ENCODE results near the gene NAV2. TPM values are rescaled to one million over a fixed set of nuclear protein-coding genes. Genes with fewer than 3 reads are reported as not detected.

NAV2 gene
- total and polyA plus RNA-seq, 10 donors = 0.46 to 11.6 (median 4.1) TPM

- no peak for DNase-seq
- no peak for TF ChIP-seq POLR2A (IDR thresholded peaks at IDR 0.05)
- TF ChIP-seq POLR2AphosphoS5 (IDR thresholded peaks at IDR 0.05) = no peak
- TF ChIP-seq CTCF (IDR thresholded peaks at IDR 0.05 in 8 of 11, conservative IDR thresholded peaks at IDR 0.05 in 3 of 11) = no peak
- WGBS, 5 donors = 57 to 67% (median 63%) methylated on average over 2 of the region's 2 CpGs
- Histone ChIP-seq H3K9me3 (no peaks in the 10 kb centered on the region), H3K27me3 (replicated peaks in 1 of 7) (no peaks in the 10 kb centered on the region), H3K36me3 (peaks cover 0 to 8% (median 0%) of the 10 kb centered on the region in 6 donors), H3K4me1 (peaks cover 0 to 7% (median 0%) of the 10 kb centered on the region in 6 donors), H3K4me3 (no peak overlapping the region), H3K27ac (no peak overlapping the region)
- intact Hi-C loops (cut with DNase I; ENCODE audit: low total_unique reads) = no loop called here
Measured at GRCh38 chr11:19929655-19930054, 217.0 kb downstream of the NAV2 start.

- Histone ChIP-seq H3K9me3 (no peaks in the 10 kb centered on the region), H3K27me3 (replicated peaks in 1 of 7) (no peaks in the 10 kb centered on the region), H3K36me3 (peaks cover 0 to 8% (median 0%) of the 10 kb centered on the region in 6 donors), H3K27ac (no peak overlapping the region), H3K4me3 (no peak overlapping the region), H3K4me1 (peaks cover 0 to 7% (median 0%) of the 10 kb centered on the region in 6 donors)
- intact Hi-C loops (cut with DNase I; ENCODE audit: low total_unique reads) = no loop called here
- 62 to 82% (median 78%) methylated on average over 14 of the region's 14 CpGs for WGBS, 5 donors
- DNase-seq = no peak
- TF ChIP-seq CTCF (IDR thresholded peaks at IDR 0.05 in 8 of 11, conservative IDR thresholded peaks at IDR 0.05 in 3 of 11) = no peak
- no peak for TF ChIP-seq POLR2AphosphoS5 (IDR thresholded peaks at IDR 0.05)
- TF ChIP-seq POLR2A (IDR thresholded peaks at IDR 0.05) = no peak
Measured at GRCh38 chr11:19931141-19931770, 218.6 kb downstream of the NAV2 start.

GRCh38 chr11:19931771-19932369 lies 219.2 kb downstream of the NAV2 start:
- intact Hi-C loops (cut with DNase I; ENCODE audit: low total_unique reads) = no loop called here

More at GRCh38 chr11:19931771-19932369, 219.2 kb downstream of the NAV2 start:
- no peaks in the 10 kb centered on the region for H3K27me3 ChIP-seq (replicated peaks in 1 of 7)
- peaks cover 0 to 8% (median 0%) of the 10 kb centered on the region in 6 donors for H3K36me3 ChIP-seq
- 46 to 73% (median 57%) methylated on average over 7 of the region's 7 CpGs for WGBS, 5 donors
- H3K4me3 ChIP-seq = no peak overlapping the region
- no peak for TF ChIP-seq POLR2A (IDR thresholded peaks at IDR 0.05)
- no peak for TF ChIP-seq CTCF (IDR thresholded peaks at IDR 0.05 in 8 of 11, conservative IDR thresholded peaks at IDR 0.05 in 3 of 11)
- TF ChIP-seq POLR2AphosphoS5 (IDR thresholded peaks at IDR 0.05) = no peak
- H3K4me1 ChIP-seq = peaks cover 0 to 7% (median 0%) of the 10 kb centered on the region in 6 donors
- no peak for DNase-seq
- no peak overlapping the region for H3K27ac ChIP-seq
- no peaks in the 10 kb centered on the region for H3K9me3 ChIP-seq
